ENCODE data around the gene FNDC1.

FNDC1 gene

GRCh38 chr6:159163901-159164370 lies 5.3 kb upstream of the FNDC1 start:
- no peak for DNase-seq

- DNase-seq, result no peak
These were observed 536 bp upstream of the FNDC1 start for GRCh38 chr6:159168536-159169192.

- no peak for DNase-seq
These were observed 545 bp downstream of the FNDC1 start for GRCh38 chr6:159169557-159170332.

DNA sequence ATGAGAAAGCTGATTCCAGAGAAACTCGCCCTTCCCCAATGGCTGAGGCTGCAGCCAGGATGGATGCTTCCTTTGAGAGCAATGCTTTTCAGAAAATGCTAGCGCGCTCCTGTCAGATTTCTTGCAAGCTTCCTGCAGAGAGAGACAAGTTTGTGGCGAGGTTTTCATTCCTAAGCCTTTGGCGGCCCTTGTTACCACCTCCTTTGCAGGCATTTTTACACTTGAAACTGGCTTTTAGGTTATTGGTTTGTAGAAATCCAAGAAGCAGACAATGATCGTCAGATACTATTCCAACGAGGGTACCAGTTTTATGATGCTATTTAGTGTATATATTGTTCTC lies 1.1 kb downstream of the FNDC1 start:
- no peak for DNase-seq

DNA sequence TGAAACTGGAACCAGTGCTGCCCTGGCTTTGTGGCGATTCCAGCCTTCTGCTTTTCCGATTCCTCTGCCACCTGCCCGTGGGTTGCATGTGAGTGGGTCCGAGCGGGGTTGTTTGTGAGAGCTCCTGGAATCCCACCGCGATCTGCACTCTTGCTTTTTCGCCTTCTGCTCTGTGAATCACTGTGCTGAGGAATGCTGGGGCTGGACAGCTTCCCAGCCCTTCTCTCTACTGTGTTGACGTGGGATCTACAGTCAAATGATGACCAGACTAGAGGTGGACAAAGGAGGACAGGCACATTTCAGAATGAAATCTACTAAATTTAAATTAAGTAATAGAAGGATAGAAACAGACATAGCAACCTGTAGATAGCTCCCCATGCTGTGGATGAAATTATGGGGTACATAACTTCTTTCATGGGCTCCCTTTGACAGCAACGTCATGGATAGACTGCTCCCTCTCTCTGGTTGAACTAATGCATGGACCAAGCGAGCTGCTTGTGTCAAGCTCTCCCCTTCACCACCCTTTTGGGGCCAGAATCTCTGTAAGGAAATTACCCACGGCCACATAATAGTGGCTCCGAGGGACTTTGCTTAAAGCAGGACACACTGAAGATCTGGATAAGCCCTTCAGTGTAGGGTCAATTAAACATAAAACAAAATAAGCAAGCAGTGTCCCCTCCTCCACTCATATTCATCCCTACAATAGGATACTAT lies 2.0 kb downstream of the FNDC1 start:
- no peak for DNase-seq

DNA sequence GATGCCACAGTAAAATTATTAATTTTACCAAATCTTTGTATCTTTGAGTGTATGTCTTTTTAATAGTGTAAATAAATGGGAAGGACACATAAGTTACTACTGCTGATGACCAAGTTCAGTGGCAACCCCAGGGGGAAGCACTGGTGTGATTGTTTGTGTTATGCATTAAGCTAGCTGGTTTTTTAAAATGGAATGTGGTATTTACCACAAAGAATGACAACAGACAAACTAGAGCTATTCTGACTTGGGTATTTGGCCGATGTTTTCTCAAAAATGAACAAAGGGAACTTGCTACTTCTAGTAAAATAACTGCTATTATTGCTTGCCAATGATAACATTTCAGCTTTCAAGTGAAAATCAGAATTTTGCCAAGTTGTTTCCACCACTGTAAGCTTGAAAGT lies 2.9 kb downstream of the FNDC1 start:
- no peak for DNase-seq

GRCh38 chr6:159174263-159174969 lies 5.2 kb downstream of the FNDC1 start:
- peak; percentile 54 for DNase-seq

- no peak for DNase-seq
These were observed 7.7 kb downstream of the FNDC1 start for GRCh38 chr6:159176913-159177312.

- no peak for DNase-seq
These were observed 9.6 kb downstream of the FNDC1 start for GRCh38 chr6:159178847-159179246.

GRCh38 chr6:159180001-159180400 lies 10.8 kb downstream of the FNDC1 start:
- DNase-seq, result no peak

- no peak for DNase-seq
These were observed 12.7 kb downstream of the FNDC1 start for GRCh38 chr6:159181914-159182313.

DNA sequence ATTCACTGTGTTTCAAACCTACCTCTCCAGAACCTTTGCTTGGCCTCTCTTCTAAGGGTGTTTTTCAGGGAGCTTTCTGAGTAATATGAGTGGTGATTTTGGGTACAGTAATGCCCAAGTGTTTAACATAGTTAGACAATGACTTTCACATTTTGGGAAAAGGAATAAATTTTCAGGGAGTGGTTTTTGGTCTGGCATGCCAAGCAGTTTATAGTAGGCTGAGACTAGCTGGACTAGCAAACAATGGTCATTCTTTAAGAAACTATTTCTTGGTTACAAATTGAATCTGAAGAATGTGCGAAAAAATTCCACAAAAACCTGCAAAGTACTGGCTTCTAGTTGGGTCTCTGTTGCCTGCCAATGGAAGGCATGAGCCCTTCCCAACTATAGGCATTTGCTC lies 15.4 kb downstream of the FNDC1 start:
- DNase-seq, result no peak

DNA sequence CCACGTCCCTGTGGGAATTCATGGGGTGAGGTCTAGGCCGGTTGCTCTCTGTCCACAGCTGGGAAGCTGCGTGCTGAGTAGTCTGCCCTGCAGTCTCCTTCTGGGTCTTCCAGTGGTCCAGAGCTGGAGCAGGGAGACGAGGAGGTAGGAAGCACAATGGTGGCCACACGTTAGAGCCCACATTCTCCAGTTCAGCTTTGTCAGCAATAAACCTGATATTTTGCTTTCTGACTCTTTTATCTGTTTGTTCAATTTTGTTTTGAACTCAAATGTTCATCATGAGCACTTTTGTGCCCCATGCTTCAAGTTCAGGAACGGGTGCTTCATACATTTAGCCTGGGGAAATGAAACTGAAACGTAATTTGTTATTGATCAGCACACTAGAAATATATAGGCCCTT lies 21.3 kb downstream of the FNDC1 start:
- no peak for DNase-seq

GRCh38 chr6:159193923-159194322 lies 24.7 kb downstream of the FNDC1 start:
- no peak for DNase-seq

GRCh38 chr6:159194421-159194820 lies 25.2 kb downstream of the FNDC1 start:
- DNase-seq, result no peak

DNA sequence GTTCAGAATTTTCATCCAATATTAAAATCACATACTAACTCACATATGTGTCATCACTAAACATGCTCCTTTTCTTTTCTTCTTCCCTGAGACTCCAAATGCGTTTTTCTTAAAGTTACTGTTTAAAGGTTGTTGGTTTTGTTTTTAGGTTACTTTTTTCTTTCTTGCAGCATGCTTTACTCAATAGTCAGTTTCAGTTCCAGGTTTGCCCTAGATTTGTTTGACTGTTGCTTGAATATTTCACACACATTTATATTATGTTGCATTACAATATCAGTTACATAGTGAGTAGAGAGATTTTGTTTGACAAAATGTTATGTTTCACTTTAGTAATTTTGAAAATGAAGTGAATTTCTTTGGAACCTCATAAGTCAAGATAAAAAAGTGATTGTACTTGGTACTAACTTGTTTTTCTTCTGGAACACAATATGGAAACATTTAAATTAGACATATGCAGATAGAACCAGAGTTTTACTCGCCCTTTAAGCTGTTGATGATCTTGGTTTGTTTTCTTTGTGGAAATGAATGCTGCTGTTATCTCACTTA lies 27.3 kb downstream of the FNDC1 start:
- DNase-seq, result no peak

- DNase-seq, result no peak
These were observed 28.1 kb downstream of the FNDC1 start for GRCh38 chr6:159197251-159197650.

GRCh38 chr6:159201336-159201735 lies 32.1 kb downstream of the FNDC1 start:
- DNase-seq, result no peak

DNA sequence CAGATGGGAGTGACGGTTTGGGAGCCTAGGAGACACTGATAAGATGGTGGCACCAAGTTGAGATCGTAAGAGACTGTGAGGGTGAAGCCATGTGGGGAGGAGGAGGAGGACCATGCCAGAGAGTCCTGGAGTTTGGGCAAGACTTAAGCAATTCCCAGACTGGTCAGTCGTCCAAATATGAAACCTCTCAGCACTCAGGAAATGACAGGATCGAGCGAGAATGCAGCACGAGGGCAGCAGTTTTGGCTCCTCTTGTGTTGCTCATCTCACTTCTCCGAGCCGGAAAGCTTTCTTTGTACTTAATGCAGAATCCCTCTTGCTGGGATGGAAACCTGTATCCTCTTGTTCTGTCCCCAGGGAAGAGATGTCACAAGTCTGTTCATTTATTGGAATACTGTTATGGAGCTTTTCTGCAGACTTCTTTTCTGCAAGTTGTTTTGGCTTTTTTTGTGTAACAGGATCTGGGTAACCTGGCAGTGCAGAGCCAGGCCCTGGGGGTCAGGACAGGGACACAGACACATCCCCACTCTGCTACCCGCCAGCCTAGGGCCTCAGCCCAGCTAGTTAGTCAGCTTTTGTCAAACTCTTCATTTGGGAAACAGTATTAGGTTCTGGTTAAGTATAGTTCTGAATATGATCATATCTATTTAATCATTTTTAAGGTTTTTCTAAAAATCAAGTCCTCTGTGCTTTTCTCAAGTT lies 34.3 kb downstream of the FNDC1 start:
- DNase-seq, result no peak

DNA sequence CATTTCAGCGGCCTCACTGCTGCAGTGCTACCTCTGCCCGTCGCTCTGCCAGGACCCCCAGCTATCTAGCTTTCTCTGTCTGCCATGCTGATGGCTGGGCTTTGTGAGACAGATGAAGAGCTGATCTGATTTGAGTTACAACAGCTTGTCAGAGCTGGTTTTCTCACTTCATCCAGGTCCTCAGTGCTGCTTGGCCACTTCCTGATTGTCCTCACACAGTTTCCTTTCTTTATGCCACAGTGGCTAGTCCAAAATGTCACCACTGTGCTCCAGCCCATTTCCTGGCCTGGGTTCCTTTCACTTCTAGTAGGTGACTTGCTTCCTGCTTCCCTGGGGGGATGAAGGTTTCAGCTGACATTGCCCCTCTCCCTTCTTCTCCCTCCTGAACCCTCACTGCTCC lies 35.4 kb downstream of the FNDC1 start:
- DNase-seq, result no peak

DNA sequence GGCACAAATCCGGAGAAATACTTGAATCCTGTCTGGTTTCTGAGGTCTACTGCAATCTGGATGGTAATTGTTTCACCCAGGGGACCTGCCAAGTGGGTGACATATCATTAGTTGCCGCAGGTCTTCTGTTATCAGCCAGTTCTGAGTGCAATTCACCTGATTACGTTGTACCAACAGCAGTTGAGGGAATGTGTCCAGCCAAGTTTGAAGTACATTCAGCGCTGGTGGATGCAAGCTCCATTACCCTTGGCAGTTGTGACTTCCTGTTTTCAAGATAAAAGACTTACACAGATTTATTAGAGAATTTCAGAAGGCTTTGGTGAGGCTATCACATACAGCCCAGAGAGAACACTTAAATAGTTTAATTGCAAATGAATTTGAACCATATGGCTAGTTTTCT lies 42.8 kb downstream of the FNDC1 start:
- no peak for DNase-seq

- no peak for DNase-seq
These were observed 43.5 kb downstream of the FNDC1 start for GRCh38 chr6:159212525-159213280.
